RWPE1 (cell line): ENCODE data around the gene TRAPPC3.
A peak's percentile ranks its signal among the peaks of the same experiment; 100 is the strongest.
"Not testable (repeated sequence)": the region's sequence is repeated elsewhere in the genome, so short reads cannot be mapped to it uniquely, and the experiment has no call there.

Experiments
- CTCF ChIA-PET: fragments of 350-600 bp; sonication (Branson Sonifier 250); formaldehyde crosslinking; extraction: SDS; loops from one replicate; lab custom pipeline; 2021; lab: Yijun Ruan, JAX
- POLR2A ChIA-PET: fragments of 400-600 bp; formaldehyde crosslinking; extraction: SDS; loops from one replicate; lab custom pipeline; 2020; ENCODE audit warnings: antibody characterized with exemption; ENCODE audit not compliant: low non-redundant PET; lab: Yijun Ruan, JAX
- DNase-seq: peaks from one replicate; pipeline ENCODE4 v3.0.0; 2012; ENCODE audit warnings: low spot score
- H3K27ac ChIP-seq: fragments of 450-650 bp; 2 replicates; pipeline ENCODE4 v1.5.1; 2017
- TF ChIP-seq, protein P1 (sequence below): fragments of 450-650 bp; conservative IDR thresholded peaks from 2 replicates; pipeline ENCODE4 v1.5.1; 2017; ENCODE audit warnings: low read depth, mild to moderate bottlenecking

The TRAPPC3 gene

DNA sequence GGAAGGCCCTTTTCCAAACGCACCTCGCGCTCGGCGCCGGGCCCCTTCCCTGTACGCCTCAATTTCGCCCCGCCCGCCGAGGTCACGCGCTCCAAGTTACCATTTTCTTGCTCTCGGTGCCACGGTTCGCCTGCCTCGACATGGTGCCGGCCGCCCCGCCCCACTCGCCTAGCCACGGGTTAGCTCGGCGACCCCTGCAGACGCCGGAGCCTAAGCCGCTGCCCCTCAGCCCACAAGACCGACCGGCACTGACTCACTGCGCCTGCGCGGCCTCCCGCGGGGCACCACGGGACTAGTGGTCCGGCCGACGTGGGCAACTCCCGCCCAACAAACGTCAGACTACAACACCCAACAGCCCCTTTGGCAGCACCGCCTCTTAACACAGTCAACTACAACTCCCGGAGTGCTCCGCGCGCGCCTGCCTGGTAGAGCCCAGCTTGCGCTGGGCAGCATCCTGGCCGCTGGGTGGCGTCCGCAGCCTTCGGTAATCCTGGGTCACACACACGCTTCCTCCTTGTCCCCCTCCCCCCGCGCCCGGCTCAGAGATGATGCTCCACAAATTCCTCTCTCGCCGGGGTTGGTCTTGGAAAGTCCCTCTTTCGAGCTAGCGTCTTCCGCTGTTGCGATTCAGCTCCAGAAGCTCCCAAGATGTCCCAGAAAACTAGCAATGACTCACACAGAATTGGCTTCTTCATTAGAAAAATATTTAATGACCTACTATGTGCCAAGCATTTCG is at the start of gene TRAPPC3:
TRAPPC3 (minus strand) TSS at position 250 of the 736 bp plus-strand sequence; CDS start at position 142, 108 bp downstream.
- DNase-seq = peak; percentile 99
- H3K27ac ChIP-seq = peak within 1 kb of the TSS; percentile 99
- POLR2A ChIA-PET = interaction anchor here (0.5 to 1.8 kb wide), 5 partner anchors 39 to 237 kb away, joined by 3 to 7 read pairs (median 4); no protein-coding TSS in a partner anchor
- TF ChIP-seq, protein P1, sequence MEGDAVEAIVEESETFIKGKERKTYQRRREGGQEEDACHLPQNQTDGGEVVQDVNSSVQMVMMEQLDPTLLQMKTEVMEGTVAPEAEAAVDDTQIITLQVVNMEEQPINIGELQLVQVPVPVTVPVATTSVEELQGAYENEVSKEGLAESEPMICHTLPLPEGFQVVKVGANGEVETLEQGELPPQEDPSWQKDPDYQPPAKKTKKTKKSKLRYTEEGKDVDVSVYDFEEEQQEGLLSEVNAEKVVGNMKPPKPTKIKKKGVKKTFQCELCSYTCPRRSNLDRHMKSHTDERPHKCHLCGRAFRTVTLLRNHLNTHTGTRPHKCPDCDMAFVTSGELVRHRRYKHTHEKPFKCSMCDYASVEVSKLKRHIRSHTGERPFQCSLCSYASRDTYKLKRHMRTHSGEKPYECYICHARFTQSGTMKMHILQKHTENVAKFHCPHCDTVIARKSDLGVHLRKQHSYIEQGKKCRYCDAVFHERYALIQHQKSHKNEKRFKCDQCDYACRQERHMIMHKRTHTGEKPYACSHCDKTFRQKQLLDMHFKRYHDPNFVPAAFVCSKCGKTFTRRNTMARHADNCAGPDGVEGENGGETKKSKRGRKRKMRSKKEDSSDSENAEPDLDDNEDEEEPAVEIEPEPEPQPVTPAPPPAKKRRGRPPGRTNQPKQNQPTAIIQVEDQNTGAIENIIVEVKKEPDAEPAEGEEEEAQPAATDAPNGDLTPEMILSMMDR = peak; percentile 95
- CTCF ChIA-PET = interaction anchor here (0.5 to 2.9 kb wide), 29 partner anchors 10 to 367 kb away, joined by 3 to 33 read pairs (median 4); no protein-coding TSS in a partner anchor

- ChIA-PET POLR2A (no interaction called here), CTCF (interaction anchor here (0.6 kb wide), 1 partner anchor 228 kb away, joined by 3 read pairs; no protein-coding TSS in a partner anchor)
- no peak for DNase-seq
- no peak overlapping the region for H3K27ac ChIP-seq
- TF ChIP-seq, protein P1 = no peak
Observed at GRCh38 chr1:36198641-36199040, 49.4 kb upstream of the TRAPPC3 start.

DNA sequence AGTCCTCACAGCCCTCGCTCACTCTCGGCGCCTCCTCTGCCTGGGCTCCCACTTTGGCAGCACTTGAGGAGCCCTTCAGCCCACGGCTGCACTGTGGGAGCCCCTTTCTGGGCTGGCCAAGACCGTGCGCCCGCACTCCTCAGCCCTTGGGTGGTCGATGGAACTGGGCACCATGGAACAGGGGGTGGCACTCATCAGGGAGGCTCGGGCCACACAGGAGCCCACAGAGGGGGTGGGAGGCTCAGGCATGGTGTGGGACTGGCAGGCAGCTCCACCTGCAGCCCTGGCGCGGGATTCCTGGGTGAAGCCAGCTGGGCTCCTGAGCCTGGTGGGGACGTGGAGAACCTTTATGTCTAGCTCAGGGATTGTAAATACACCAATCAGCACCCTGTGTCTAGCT is 47.5 kb upstream of the TRAPPC3 start:
- ChIA-PET CTCF (interaction anchor here (0.5 to 1.2 kb wide), 3 partner anchors 25 to 47 kb away, joined by 3 to 4 read pairs (median 3); partner anchors contain the start of gene TRAPPC3), POLR2A (interaction anchor here (0.6 kb wide), 1 partner anchor 63 kb away, joined by 4 read pairs; no protein-coding TSS in a partner anchor)

DNA sequence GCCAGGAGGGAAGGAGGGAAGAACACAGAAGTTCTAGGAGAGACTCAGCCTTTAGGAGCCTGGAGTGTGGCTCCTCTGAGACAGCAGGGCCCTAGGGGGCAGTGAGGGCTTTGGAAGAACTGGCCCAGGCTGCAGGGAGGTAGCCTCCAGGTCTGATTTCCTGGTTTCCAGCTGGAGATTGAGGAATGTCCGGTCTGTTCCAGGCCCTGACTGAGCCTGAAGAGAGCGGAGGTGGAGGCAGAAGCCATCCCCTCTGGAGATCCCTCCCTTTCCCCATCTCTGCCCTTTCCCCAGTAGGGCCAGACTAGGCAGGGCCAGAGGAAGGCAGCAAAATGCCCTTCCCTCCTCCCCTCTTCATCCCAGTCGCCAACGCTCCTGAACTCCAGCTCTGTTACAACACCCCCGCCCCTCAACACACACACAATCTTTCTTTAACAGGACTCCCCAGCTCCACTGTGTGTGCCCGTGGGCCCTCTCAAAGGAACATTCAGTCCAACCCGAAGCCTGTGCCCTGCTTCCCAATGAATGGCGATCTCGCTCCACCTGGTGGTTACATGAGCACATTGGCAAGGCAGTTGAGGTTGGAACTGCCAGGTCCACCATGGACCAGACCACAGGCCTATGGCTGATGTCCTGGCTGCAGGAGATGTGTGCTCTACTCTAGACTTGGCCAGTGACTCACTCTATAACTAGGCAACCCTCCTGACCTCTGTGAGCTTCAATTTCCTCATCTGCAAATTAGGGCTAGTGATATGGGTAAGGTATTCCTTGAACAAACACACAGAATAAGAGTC is 38.7 kb upstream of the TRAPPC3 start:
- ChIA-PET CTCF (interaction anchor here (0.6 to 2.3 kb wide), 18 partner anchors 8 to 234 kb away, joined by 3 to 33 read pairs (median 4); partner anchors contain the start of genes MAP7D1, SH3D21 and TRAPPC3), POLR2A (interaction anchor here (0.8 to 1.8 kb wide), 3 partner anchors 27 to 38 kb away, joined by 3 to 7 read pairs (median 4); no protein-coding TSS in a partner anchor)
- peak overlapping the region; percentile 89 for H3K27ac ChIP-seq
- peak; percentile 84 for DNase-seq
- TF ChIP-seq, protein P1 = peak; percentile 89

More for the DNA sequence above, 47.5 kb upstream of the TRAPPC3 start:
- not testable (repeated sequence) for H3K27ac ChIP-seq, DNase-seq

GRCh38 chr1:36183309-36183856 is 34.1 kb upstream of the TRAPPC3 start:
- ChIA-PET CTCF (interaction anchor here (1.3 to 2.3 kb wide), 3 partner anchors 32 to 83 kb away, joined by 3 to 11 read pairs (median 5); partner anchors contain the start of gene TRAPPC3), POLR2A (interaction anchor here (0.7 kb wide), 1 partner anchor 31 kb away, joined by 4 read pairs; no protein-coding TSS in a partner anchor)
- H3K27ac ChIP-seq = peak overlapping the region; percentile 40
- no peak for DNase-seq
- TF ChIP-seq, protein P1 = no peak

DNA sequence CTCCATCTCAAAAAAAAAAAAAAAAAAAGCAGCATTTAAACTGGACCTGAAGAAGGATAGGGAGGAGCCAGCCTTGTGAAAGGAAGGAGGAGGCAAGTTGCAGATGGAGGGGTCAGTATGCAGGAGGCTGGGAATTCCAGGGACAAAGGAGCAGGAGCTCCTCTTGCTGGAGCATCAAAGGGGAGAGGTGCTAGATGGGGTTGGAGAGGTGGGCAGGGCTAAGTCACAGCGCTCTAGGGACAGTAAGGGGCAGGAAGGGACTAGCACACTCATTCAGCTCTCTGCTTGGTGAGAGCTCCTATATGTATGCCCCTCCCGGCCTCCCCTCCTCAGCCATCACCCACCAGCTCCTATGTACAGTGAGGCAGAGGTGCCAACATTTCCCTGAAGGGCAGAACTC is 33.4 kb upstream of the TRAPPC3 start:
- TF ChIP-seq, protein P1 = no peak
- CTCF ChIA-PET = interaction anchor here (1.3 to 2.3 kb wide), 3 partner anchors 31 to 83 kb away, joined by 3 to 11 read pairs (median 5); partner anchors contain the start of gene TRAPPC3
- peak overlapping the region; percentile 55 for H3K27ac ChIP-seq
- no peak for DNase-seq
- POLR2A ChIA-PET = interaction anchor here (0.6 to 0.7 kb wide), 2 partner anchors 31 to 143 kb away, joined by 4 to 7 read pairs; no protein-coding TSS in a partner anchor
